ENCODE measurements around the gene SMPDL3A.

- TF ChIP-seq CTCF (IDR thresholded peaks at IDR 0.05; ENCODE audit: borderline replicate concordance, extremely low read depth, low read length, poor library complexity, severe bottlenecking) (no peak), EZH2 (IDR thresholded peaks at IDR 0.05; ENCODE audit: borderline replicate concordance, low read depth, low read length, severe bottlenecking) (no peak)
These were observed 9.4 kb upstream of the SMPDL3A start, which contains the start of gene FABP7 for GRCh38 chr6:122779667-122780066.

All from DND-41 (cell line).